ENCODE data around the gene LRRC7. TPM values are rescaled to one million over a fixed set of nuclear protein-coding genes. Genes with fewer than 3 reads are reported as not detected.
"Not testable (repeated sequence)": the region's sequence is repeated elsewhere in the genome, so short reads cannot be mapped to it uniquely, and the experiment has no call there.

Gene LRRC7
- total RNA-seq, 5 donors from 2014 or later (not counting 1 experiment from before 2014, with no cell fraction given) = 0.13 to 4.0 (median 0.54) TPM

GRCh38 chr1:69914976-69915765, 347.4 kb downstream of the LRRC7 start:
- ChIA-PET CTCF (no interaction called here), POLR2A (no interaction called here)
- no peak overlapping the region for H3K27ac ChIP-seq (ENCODE audit: low read length)
- WGBS (ENCODE audit: insufficient coverage) = no CpG with 5 or more reads among the region's 5 CpGs
- Mint-ChIP-seq H3K36me3 (no peaks in the 10 kb centered on the region), H3K4me1 (peaks cover 0 to 5% (median 0%) of the 10 kb centered on the region in 3 donors), H3K4me3 (no peak overlapping the region), H3K9me3 (peaks cover 0 to 3% (median under 1%) of the 10 kb centered on the region in 3 donors), H3K27ac (no peak overlapping the region), H3K27me3 (no peaks in the 10 kb centered on the region)
- ATAC-seq (replicated peaks in 1 of 4) (no peak), DNase-seq (no peak)
- H3K9me3 ChIP-seq = no peaks in the 10 kb centered on the region
- no peaks in the 10 kb centered on the region for H3K4me1 ChIP-seq (ENCODE audit: control insufficient read depth in 1 of 2, extremely low read depth in 1 of 2, insufficient read depth in 2 of 2, low read length in 2 of 2)
- no peak overlapping the region for H3K4me3 ChIP-seq (ENCODE audit: control insufficient read depth in 1 of 2, extremely low read depth in 1 of 2, low read length in 1 of 2)
- H3K36me3 ChIP-seq (ENCODE audit: control insufficient read depth in 2 of 2, extremely low read depth in 1 of 2, insufficient read depth in 1 of 2, low read length in 1 of 2) = no peaks in the 10 kb centered on the region
- H3K27me3 ChIP-seq (replicated peaks in 1 of 2; ENCODE audit: control insufficient read depth in 2 of 2, extremely low read depth in 1 of 2, insufficient read depth in 2 of 2, low read length in 1 of 2) = no peaks in the 10 kb centered on the region

- H3K4me1 Mint-ChIP-seq = peaks cover 0 to 3% (median 0%) of the 10 kb centered on the region in 3 donors
- POLR2A ChIA-PET = no interaction called here
Observed at GRCh38 chr1:69919129-69919921, 351.6 kb downstream of the LRRC7 start.

GRCh38 chr1:69919922-69920273, 352.2 kb downstream of the LRRC7 start:
- ChIA-PET POLR2A (no interaction called here), CTCF (no interaction called here)
- no peak overlapping the region for H3K4me3 ChIP-seq (ENCODE audit: control insufficient read depth in 1 of 2, extremely low read depth in 1 of 2, low read length in 1 of 2)
- H3K27me3 Mint-ChIP-seq = no peaks in the 10 kb centered on the region
- H3K4me1 ChIP-seq (ENCODE audit: control insufficient read depth in 1 of 2, extremely low read depth in 1 of 2, insufficient read depth in 2 of 2, low read length in 2 of 2) = no peaks in the 10 kb centered on the region
- H3K27ac Mint-ChIP-seq = no peak overlapping the region
- DNase-seq = no peak
- no peaks in the 10 kb centered on the region for H3K36me3 ChIP-seq (ENCODE audit: control insufficient read depth in 2 of 2, extremely low read depth in 1 of 2, insufficient read depth in 1 of 2, low read length in 1 of 2)
- no peak overlapping the region for H3K4me3 Mint-ChIP-seq
- no peaks in the 10 kb centered on the region for H3K36me3 Mint-ChIP-seq
- peaks cover 6 to 9% (median 9%) of the 10 kb centered on the region in 3 donors for H3K9me3 Mint-ChIP-seq
- WGBS (ENCODE audit: insufficient coverage) = 90% methylated on average over 3 of the region's 6 CpGs
- ATAC-seq (replicated peaks in 1 of 4) = no peak
- H3K27ac ChIP-seq (ENCODE audit: low read length) = no peak overlapping the region
- H3K9me3 ChIP-seq = no peaks in the 10 kb centered on the region
- peaks cover 0 to 1% (median 0%) of the 10 kb centered on the region in 3 donors for H3K4me1 Mint-ChIP-seq
- H3K27me3 ChIP-seq (replicated peaks in 1 of 2; ENCODE audit: control insufficient read depth in 2 of 2, extremely low read depth in 1 of 2, insufficient read depth in 2 of 2, low read length in 1 of 2) = no peaks in the 10 kb centered on the region

More at GRCh38 chr1:69919129-69919921, 351.6 kb downstream of the LRRC7 start:
- DNase-seq = no peak
- Histone ChIP-seq H3K4me3 (ENCODE audit: control insufficient read depth in 1 of 2, extremely low read depth in 1 of 2, low read length in 1 of 2) (no peak overlapping the region), H3K27ac (ENCODE audit: low read length) (no peak overlapping the region), H3K36me3 (ENCODE audit: control insufficient read depth in 2 of 2, extremely low read depth in 1 of 2, insufficient read depth in 1 of 2, low read length in 1 of 2) (no peaks in the 10 kb centered on the region), H3K4me1 (ENCODE audit: control insufficient read depth in 1 of 2, extremely low read depth in 1 of 2, insufficient read depth in 2 of 2, low read length in 2 of 2) (no peaks in the 10 kb centered on the region), H3K27me3 (replicated peaks in 1 of 2; ENCODE audit: control insufficient read depth in 2 of 2, extremely low read depth in 1 of 2, insufficient read depth in 2 of 2, low read length in 1 of 2) (no peaks in the 10 kb centered on the region), H3K9me3 (no peaks in the 10 kb centered on the region)
- Mint-ChIP-seq H3K27ac (no peak overlapping the region), H3K27me3 (no peaks in the 10 kb centered on the region), H3K36me3 (no peaks in the 10 kb centered on the region), H3K4me3 (no peak overlapping the region), H3K9me3 (peaks cover 6 to 9% (median 9%) of the 10 kb centered on the region in 3 donors)
- WGBS (ENCODE audit: insufficient coverage) = 95% methylated on average over 27 of the region's 36 CpGs
- no peak for ATAC-seq (replicated peaks in 1 of 4)
- CTCF ChIA-PET = no interaction called here

- no peaks in the 10 kb centered on the region for H3K4me1 ChIP-seq (ENCODE audit: control insufficient read depth in 1 of 2, extremely low read depth in 1 of 2, insufficient read depth in 2 of 2, low read length in 2 of 2)
- H3K27ac ChIP-seq (ENCODE audit: low read length) = no peak overlapping the region
- no peaks in the 10 kb centered on the region for H3K9me3 ChIP-seq
- CTCF ChIA-PET = no interaction called here
- H3K4me3 Mint-ChIP-seq = no peak overlapping the region
- POLR2A ChIA-PET = no interaction called here
- H3K36me3 Mint-ChIP-seq = no peaks in the 10 kb centered on the region
- H3K27me3 ChIP-seq (replicated peaks in 1 of 2; ENCODE audit: control insufficient read depth in 2 of 2, extremely low read depth in 1 of 2, insufficient read depth in 2 of 2, low read length in 1 of 2) = no peaks in the 10 kb centered on the region
- H3K27ac Mint-ChIP-seq = no peak overlapping the region
- H3K27me3 Mint-ChIP-seq = no peaks in the 10 kb centered on the region
- ATAC-seq (replicated peaks in 1 of 4) (no peak), DNase-seq (no peak)
- no peak overlapping the region for H3K4me3 ChIP-seq (ENCODE audit: control insufficient read depth in 1 of 2, extremely low read depth in 1 of 2, low read length in 1 of 2)
- H3K4me1 Mint-ChIP-seq = no peaks in the 10 kb centered on the region
- H3K36me3 ChIP-seq (ENCODE audit: control insufficient read depth in 2 of 2, extremely low read depth in 1 of 2, insufficient read depth in 1 of 2, low read length in 1 of 2) = no peaks in the 10 kb centered on the region
- H3K9me3 Mint-ChIP-seq = peaks cover 6 to 9% (median 9%) of the 10 kb centered on the region in 3 donors
- WGBS (ENCODE audit: insufficient coverage) = 85% methylated on average over 1 of the region's 1 CpG
Observed at GRCh38 chr1:69920426-69920825, 352.7 kb downstream of the LRRC7 start.

- peaks cover 6 to 9% (median 9%) of the 10 kb centered on the region in 3 donors for H3K9me3 Mint-ChIP-seq
- H3K27me3 ChIP-seq (replicated peaks in 1 of 2; ENCODE audit: control insufficient read depth in 2 of 2, extremely low read depth in 1 of 2, insufficient read depth in 2 of 2, low read length in 1 of 2) = no peaks in the 10 kb centered on the region
- DNase-seq (no peak), ATAC-seq (replicated peaks in 1 of 4) (no peak)
- no peaks in the 10 kb centered on the region for H3K36me3 ChIP-seq (ENCODE audit: control insufficient read depth in 2 of 2, extremely low read depth in 1 of 2, insufficient read depth in 1 of 2, low read length in 1 of 2)
- H3K4me3 Mint-ChIP-seq = no peak overlapping the region
- H3K4me3 ChIP-seq (ENCODE audit: control insufficient read depth in 1 of 2, extremely low read depth in 1 of 2, low read length in 1 of 2) = no peak overlapping the region
- H3K4me1 ChIP-seq (ENCODE audit: control insufficient read depth in 1 of 2, extremely low read depth in 1 of 2, insufficient read depth in 2 of 2, low read length in 2 of 2) = no peaks in the 10 kb centered on the region
- no peaks in the 10 kb centered on the region for H3K9me3 ChIP-seq
- H3K4me1 Mint-ChIP-seq = no peaks in the 10 kb centered on the region
- ChIA-PET POLR2A (no interaction called here), CTCF (no interaction called here)
- no peaks in the 10 kb centered on the region for H3K27me3 Mint-ChIP-seq
- H3K27ac ChIP-seq (ENCODE audit: low read length) = no peak overlapping the region
- no peaks in the 10 kb centered on the region for H3K36me3 Mint-ChIP-seq
- H3K27ac Mint-ChIP-seq = no peak overlapping the region
Observed at GRCh38 chr1:69921486-69921885, 353.8 kb downstream of the LRRC7 start.

GRCh38 chr1:69928234-69928633, 360.5 kb downstream of the LRRC7 start:
- H3K9me3 ChIP-seq; H3K4me3 ChIP-seq (ENCODE audit: control insufficient read depth in 1 of 2, extremely low read depth in 1 of 2, low read length in 1 of 2); H3K4me3 Mint-ChIP-seq; H3K4me1 Mint-ChIP-seq; H3K4me1 ChIP-seq (ENCODE audit: control insufficient read depth in 1 of 2, extremely low read depth in 1 of 2, insufficient read depth in 2 of 2, low read length in 2 of 2); H3K27ac ChIP-seq (ENCODE audit: low read length); H3K36me3 ChIP-seq (ENCODE audit: control insufficient read depth in 2 of 2, extremely low read depth in 1 of 2, insufficient read depth in 1 of 2, low read length in 1 of 2); H3K27me3 ChIP-seq (replicated peaks in 1 of 2; ENCODE audit: control insufficient read depth in 2 of 2, extremely low read depth in 1 of 2, insufficient read depth in 2 of 2, low read length in 1 of 2); H3K27ac Mint-ChIP-seq; DNase-seq; CTCF ChIA-PET; POLR2A ChIA-PET; H3K27me3 Mint-ChIP-seq; H3K36me3 Mint-ChIP-seq; ATAC-seq (replicated peaks in 1 of 4): not testable (repeated sequence)
- 77% methylated on average over 3 of the region's 14 CpGs for WGBS (ENCODE audit: insufficient coverage)
- H3K9me3 Mint-ChIP-seq = peaks cover 5 to 12% (median 11%) of the 10 kb centered on the region in 3 donors

All from T-cell (primary cell).